GM23338 (cell line): ENCODE measurements around the gene FBXO2. TPM values are rescaled to one million over a fixed set of nuclear protein-coding genes. Genes with fewer than 3 reads are reported as not detected.

Source experiments
- ATAC-seq: fragments of 200-7000 bp; cut with Tn5 transposase; 3 replicates; pipeline ENCODE4 v1.9.1; 2020
- DNase-seq: peaks from one replicate; pipeline ENCODE4 v3.0.0-alpha.2; 2015; ENCODE audit warnings: low spot score
- H2AFZ ChIP-seq: fragments of 200-600 bp; sonication (generic); 2 replicates; pipeline ENCODE4 v1.8.0; 2016; ENCODE audit warnings: antibody characterized with exemption, mild to moderate bottlenecking, moderate library complexity
- H3F3A ChIP-seq: fragments of 200-600 bp; sonication (generic); replicated peaks from 2 replicates; pipeline ENCODE4 v1.8.0; 2017; ENCODE audit warnings: antibody characterized with exemption, mixed run types, low read depth
- H3K27ac ChIP-seq: fragments of 200-600 bp; sonication (generic); 2 replicates; pipeline ENCODE4 v1.6.1; 2016; ENCODE audit warnings: low read depth
- H3K27me3 ChIP-seq: fragments of 200-600 bp; sonication (generic); 2 replicates; pipeline ENCODE4 v1.8.0; 2016; ENCODE audit warnings: mild to moderate bottlenecking, mixed run types, moderate library complexity; ENCODE audit not compliant: insufficient read depth
- H3K36me3 ChIP-seq: fragments of 200-600 bp; sonication (generic); 2 replicates; pipeline ENCODE4 v1.8.0; 2016; ENCODE audit warnings: mild to moderate bottlenecking; ENCODE audit not compliant: insufficient read depth
- H3K4me1 ChIP-seq: fragments of 200-600 bp; sonication (generic); 2 replicates; pipeline ENCODE4 v1.8.0; 2016; ENCODE audit warnings: mild to moderate bottlenecking, moderate library complexity; ENCODE audit not compliant: insufficient read depth
- H3K4me2 ChIP-seq: fragments of 200-600 bp; sonication (generic); 2 replicates; pipeline ENCODE4 v1.7.1; 2017; ENCODE audit warnings: mixed run types
- H3K4me3 ChIP-seq: fragments of 200-600 bp; sonication (generic); 2 replicates; pipeline ENCODE4 v1.6.1; 2016; ENCODE audit warnings: mixed run types
- H3K79me2 ChIP-seq: fragments of 200-600 bp; sonication (generic); replicated peaks from 2 replicates; pipeline ENCODE4 v1.8.0; 2017; ENCODE audit warnings: mild to moderate bottlenecking; ENCODE audit not compliant: insufficient read depth
- H3K9me2 ChIP-seq: fragments of 200-600 bp; sonication (generic); 2 replicates; pipeline ENCODE4 v1.8.0; 2017; ENCODE audit not compliant: insufficient read depth
- H4K20me1 ChIP-seq: fragments of 200-600 bp; sonication (generic); replicated peaks from 2 replicates; pipeline ENCODE4 v1.8.0; 2017; ENCODE audit warnings: mild to moderate bottlenecking; ENCODE audit not compliant: insufficient read depth
- H3K27ac Mint-ChIP-seq: 2 replicates; pipeline ENCODE4 v1.8.0; 2020; ENCODE audit warnings: inconsistent platforms, mild to moderate bottlenecking, moderate library complexity, mixed read lengths
- H3K27me3 Mint-ChIP-seq: 3 replicates; pipeline ENCODE4 v1.8.0; 2022; ENCODE audit warnings: low read depth, mild to moderate bottlenecking, moderate library complexity, mixed read lengths, inconsistent platforms; ENCODE audit not compliant: insufficient read depth, poor library complexity
- H3K36me3 Mint-ChIP-seq: 3 replicates; pipeline ENCODE4 v1.8.0; 2021; ENCODE audit warnings: low read depth, mild to moderate bottlenecking, inconsistent platforms, moderate library complexity, mixed read lengths
- H3K4me1 Mint-ChIP-seq: 3 replicates; pipeline ENCODE4 v1.8.0; 2020; ENCODE audit warnings: mild to moderate bottlenecking, inconsistent platforms, mixed read lengths
- H3K4me3 Mint-ChIP-seq: 3 replicates; pipeline ENCODE4 v1.8.0; 2021; ENCODE audit warnings: moderate library complexity, mild to moderate bottlenecking, inconsistent platforms, mixed read lengths
- H3K9me3 Mint-ChIP-seq: 3 replicates; pipeline ENCODE4 v1.8.0; 2020; ENCODE audit warnings: moderate library complexity, mild to moderate bottlenecking, inconsistent platforms, mixed read lengths
- CTCF ChIP-seq, 2 experiments: fragments of 200-600 bp in 1 of 2; sonication (generic) in 1 of 2; conservative IDR thresholded peaks; 2 replicates each; pipeline versions ENCODE4 v1.5.1 to v1.6.1; 2016 to 2017; ENCODE audit warnings: antibody characterized with exemption in 2 of 2, low read depth in 2 of 2, mild to moderate bottlenecking in 2 of 2, moderate library complexity in 1 of 2
- ETS1 ChIP-seq: IDR thresholded peaks from 2 replicates; pipeline ENCODE4 v1.6.1; 2016; ENCODE audit warnings: antibody characterized with exemption
- EZH2 ChIP-seq: fragments of 200-600 bp; sonication (generic); IDR thresholded peaks from one replicate; pipeline ENCODE4 v1.8.0; 2017; ENCODE audit warnings: antibody characterized with exemption, mild to moderate bottlenecking, low read depth; ENCODE audit not compliant: unreplicated experiment
- EZH2phosphoT487 ChIP-seq: fragments of 200-600 bp; sonication (generic); IDR thresholded peaks from one replicate; pipeline ENCODE4 v1.8.1; 2018; ENCODE audit warnings: antibody characterized with exemption; ENCODE audit not compliant: unreplicated experiment
- JUNB ChIP-seq: IDR thresholded peaks from one replicate; pipeline ENCODE4 v1.6.1; 2016; ENCODE audit warnings: antibody characterized with exemption; ENCODE audit not compliant: unreplicated experiment
- NANOG ChIP-seq: IDR thresholded peaks from 2 replicates; pipeline ENCODE4 v1.6.1; 2016; ENCODE audit warnings: antibody characterized with exemption, borderline replicate concordance
- POLR2AphosphoS5 ChIP-seq: IDR thresholded peaks from 2 replicates; pipeline ENCODE4 v1.6.1; 2016; ENCODE audit warnings: antibody characterized with exemption, low read depth
- REST ChIP-seq: IDR thresholded peaks from one replicate; pipeline ENCODE4 v1.6.1; 2018; ENCODE audit warnings: antibody characterized with exemption; ENCODE audit not compliant: unreplicated experiment
- STAT1 ChIP-seq: IDR thresholded peaks from one replicate; pipeline ENCODE4 v1.6.1; 2016; ENCODE audit warnings: antibody characterized with exemption; ENCODE audit not compliant: unreplicated experiment
- ZNF114 ChIP-seq: fragments of 250-450 bp; sonication (Bioruptor Pico); IDR thresholded peaks from 2 replicates; pipeline ENCODE4 v1.5.0; 2020; ENCODE audit warnings: mild to moderate bottlenecking, moderate library complexity
- ZNF331 ChIP-seq: fragments of 250-450 bp; sonication (Bioruptor Pico); IDR thresholded peaks from 2 replicates; pipeline ENCODE4 v1.5.0; 2020; ENCODE audit warnings: low read depth, mild to moderate bottlenecking, moderate library complexity
- ZNF462 ChIP-seq: fragments of 250-450 bp; sonication (Bioruptor Pico); IDR thresholded peaks from 2 replicates; pipeline ENCODE4 v1.5.0; 2020; ENCODE audit warnings: mild to moderate bottlenecking, moderate library complexity
- polyA plus RNA-seq: library from polyadenylated mRNA; unstranded; fragments of >200 nt; fragmentation: Nextera tagmentation; extraction: Ambion mirVana; gene quantifications from 2 replicates; pipeline ENCODE4 v1.2.1, GENCODE V29; 2016
- total RNA-seq: library from RNA; depleted of rRNA; stranded (reverse); fragments of >200 nt; shearing (Covaris generic); gene quantifications from 2 replicates; pipeline ENCODE4 v1.2.3, GENCODE V29; 2014

The FBXO2 gene
- total and polyA plus RNA-seq, 2 experiments from 2014 or later = 44.4 to 84.6 TPM

DNA sequence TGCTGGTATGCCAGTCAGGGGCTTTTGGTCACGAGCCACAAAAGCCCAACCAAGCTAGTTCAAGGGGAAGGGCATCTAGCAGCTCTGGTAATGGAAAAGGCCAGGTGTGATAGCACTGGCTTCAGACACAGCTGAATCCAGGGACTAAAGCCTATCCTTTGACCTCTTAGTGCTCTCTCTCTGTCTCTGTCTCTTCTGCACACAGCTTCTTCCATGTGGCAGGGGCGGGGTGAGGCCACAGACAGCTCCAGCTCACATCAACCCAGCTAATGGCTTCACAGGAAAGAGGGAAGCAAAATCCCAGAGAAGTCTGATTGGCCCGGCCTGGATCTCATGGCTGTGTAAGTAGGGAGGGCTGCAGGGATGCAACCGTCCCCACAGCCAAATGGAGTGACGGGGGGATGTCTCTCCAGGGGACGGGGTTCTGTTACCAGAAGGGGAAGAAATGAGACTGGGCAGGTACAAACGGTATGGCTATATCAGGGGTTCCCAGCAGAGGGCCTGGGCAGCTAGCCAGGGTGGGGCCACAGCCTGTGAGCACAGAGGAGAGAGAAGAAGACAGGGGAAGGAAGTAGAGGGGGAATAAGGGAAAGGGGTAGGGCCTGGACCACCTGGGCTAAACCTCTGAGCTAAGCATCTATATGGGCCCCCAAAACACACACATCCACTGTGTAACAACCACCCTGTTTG lies 42.4 kb downstream of the FBXO2 start (continued):
- TF ChIP-seq ZNF462 (CRISPR knock-in tag) = no peak
- no peak for TF ChIP-seq NANOG

- Histone ChIP-seq H3K79me2 (no peaks in the 10 kb centered on the region), H4K20me1 (no peaks in the 10 kb centered on the region), H3K27me3 (no peaks in the 10 kb centered on the region), H3K36me3 (no peaks in the 10 kb centered on the region), H3K4me1 (no peaks in the 10 kb centered on the region), H3F3A (no peaks in the 10 kb centered on the region), H3K9me2 (no peaks in the 10 kb centered on the region), H3K4me2 (no peak overlapping the region), H3K27ac (no peak overlapping the region), H2AFZ (no peak overlapping the region), H3K4me3 (no peak overlapping the region)
- DNase-seq = no peak
- Mint-ChIP-seq H3K27me3 (peaks cover 4% of the 10 kb centered on the region), H3K27ac (no peak overlapping the region), H3K4me3 (no peak overlapping the region), H3K36me3 (peaks cover 3% of the 10 kb centered on the region; the same call in 1 of the 3 replicates), H3K4me1 (0 out of 3 replicates have a peak, but pooled peaks cover 3% of the 10 kb centered on the region), H3K9me3 (peaks cover 10% of the 10 kb centered on the region)
- ATAC-seq = no peak
- TF ChIP-seq JUNB (no peak), EZH2phosphoT487 (no peak), ZNF114 (no peak), STAT1 (no peak), REST (no peak), NANOG (no peak), CTCF (conservative IDR thresholded peaks at IDR 0.05; ENCODE audit: low read depth in 2 of 2) (no peak), ZNF331 (no peak), POLR2AphosphoS5 (no peak), EZH2 (no peak), ETS1 (no peak)
Observed at GRCh38 chr1:11610629-11611180, 43.5 kb downstream of the FBXO2 start.
